Measurements from ENCODE around the gene CPNE4.

- TF ChIP-seq, protein P1, sequence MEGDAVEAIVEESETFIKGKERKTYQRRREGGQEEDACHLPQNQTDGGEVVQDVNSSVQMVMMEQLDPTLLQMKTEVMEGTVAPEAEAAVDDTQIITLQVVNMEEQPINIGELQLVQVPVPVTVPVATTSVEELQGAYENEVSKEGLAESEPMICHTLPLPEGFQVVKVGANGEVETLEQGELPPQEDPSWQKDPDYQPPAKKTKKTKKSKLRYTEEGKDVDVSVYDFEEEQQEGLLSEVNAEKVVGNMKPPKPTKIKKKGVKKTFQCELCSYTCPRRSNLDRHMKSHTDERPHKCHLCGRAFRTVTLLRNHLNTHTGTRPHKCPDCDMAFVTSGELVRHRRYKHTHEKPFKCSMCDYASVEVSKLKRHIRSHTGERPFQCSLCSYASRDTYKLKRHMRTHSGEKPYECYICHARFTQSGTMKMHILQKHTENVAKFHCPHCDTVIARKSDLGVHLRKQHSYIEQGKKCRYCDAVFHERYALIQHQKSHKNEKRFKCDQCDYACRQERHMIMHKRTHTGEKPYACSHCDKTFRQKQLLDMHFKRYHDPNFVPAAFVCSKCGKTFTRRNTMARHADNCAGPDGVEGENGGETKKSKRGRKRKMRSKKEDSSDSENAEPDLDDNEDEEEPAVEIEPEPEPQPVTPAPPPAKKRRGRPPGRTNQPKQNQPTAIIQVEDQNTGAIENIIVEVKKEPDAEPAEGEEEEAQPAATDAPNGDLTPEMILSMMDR (IDR thresholded peaks at IDR 0.05; ENCODE audit: low read depth, low read length, poor library complexity, severe bottlenecking), result no peak
- TF ChIP-seq EZH2phosphoT487 (IDR thresholded peaks at IDR 0.05; ENCODE audit: borderline replicate concordance, low read length), result no peak
These were observed 415.0 kb downstream of the CPNE4 start for GRCh38 chr3:131619821-131620220.

All from DOHH2 (cell line).